Sigmoid colon (tissue), 4 donors: ENCODE data around the gene FUT3.

Source experiments
- EP300 ChIP-seq, 4 donors: sonication (generic); formaldehyde crosslinking; IDR thresholded peaks; one replicate each; pipeline ENCODE4 v1.6.1; 2017; ENCODE audit warnings: antibody characterized with exemption in 4 of 4
- POLR2A ChIP-seq, 2 donors: fragments of 450-650 bp; IDR thresholded peaks; one replicate each; pipeline ENCODE4 v1.6.1; 2016; ENCODE audit warnings: antibody characterized with exemption in 2 of 2, mild to moderate bottlenecking in 2 of 2, moderate library complexity in 2 of 2
- TF ChIP-seq, protein P1 (sequence below), 4 experiments: fragments of 450-650 bp in 3 of 4; fragments of 200-600 bp in 1 of 4; IDR thresholded peaks; one replicate each; pipeline ENCODE4 v1.5.1; 2016 to 2019; ENCODE audit warnings: antibody characterized with exemption in 4 of 4, mild to moderate bottlenecking in 3 of 4, moderate library complexity in 2 of 4

- no peak for TF ChIP-seq EP300 (IDR thresholded peaks at IDR 0.05)
- TF ChIP-seq, protein P1, sequence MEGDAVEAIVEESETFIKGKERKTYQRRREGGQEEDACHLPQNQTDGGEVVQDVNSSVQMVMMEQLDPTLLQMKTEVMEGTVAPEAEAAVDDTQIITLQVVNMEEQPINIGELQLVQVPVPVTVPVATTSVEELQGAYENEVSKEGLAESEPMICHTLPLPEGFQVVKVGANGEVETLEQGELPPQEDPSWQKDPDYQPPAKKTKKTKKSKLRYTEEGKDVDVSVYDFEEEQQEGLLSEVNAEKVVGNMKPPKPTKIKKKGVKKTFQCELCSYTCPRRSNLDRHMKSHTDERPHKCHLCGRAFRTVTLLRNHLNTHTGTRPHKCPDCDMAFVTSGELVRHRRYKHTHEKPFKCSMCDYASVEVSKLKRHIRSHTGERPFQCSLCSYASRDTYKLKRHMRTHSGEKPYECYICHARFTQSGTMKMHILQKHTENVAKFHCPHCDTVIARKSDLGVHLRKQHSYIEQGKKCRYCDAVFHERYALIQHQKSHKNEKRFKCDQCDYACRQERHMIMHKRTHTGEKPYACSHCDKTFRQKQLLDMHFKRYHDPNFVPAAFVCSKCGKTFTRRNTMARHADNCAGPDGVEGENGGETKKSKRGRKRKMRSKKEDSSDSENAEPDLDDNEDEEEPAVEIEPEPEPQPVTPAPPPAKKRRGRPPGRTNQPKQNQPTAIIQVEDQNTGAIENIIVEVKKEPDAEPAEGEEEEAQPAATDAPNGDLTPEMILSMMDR (IDR thresholded peaks at IDR 0.05), result no peak
- TF ChIP-seq POLR2A (IDR thresholded peaks at IDR 0.05), result no peak
Observed at GRCh38 chr19:5817218-5817617, 34.0 kb downstream of the FUT3 start.
